Measurements from ENCODE around the gene ALG3.
"Not testable (repeated sequence)": the region's sequence is repeated elsewhere in the genome, so short reads cannot be mapped to it uniquely, and the experiment has no call there.

ALG3 gene

GRCh38 chr3:184248454-184249411 lies at the start of gene ALG3:
TSS of gene ALG3 (minus strand) at chr3:184248962. CDS start at chr3:184248940, 22 bp downstream.
- peak; percentile 59 for DNase-seq (ENCODE audit: low spot score)
- no peak for FAIRE-seq

DNA sequence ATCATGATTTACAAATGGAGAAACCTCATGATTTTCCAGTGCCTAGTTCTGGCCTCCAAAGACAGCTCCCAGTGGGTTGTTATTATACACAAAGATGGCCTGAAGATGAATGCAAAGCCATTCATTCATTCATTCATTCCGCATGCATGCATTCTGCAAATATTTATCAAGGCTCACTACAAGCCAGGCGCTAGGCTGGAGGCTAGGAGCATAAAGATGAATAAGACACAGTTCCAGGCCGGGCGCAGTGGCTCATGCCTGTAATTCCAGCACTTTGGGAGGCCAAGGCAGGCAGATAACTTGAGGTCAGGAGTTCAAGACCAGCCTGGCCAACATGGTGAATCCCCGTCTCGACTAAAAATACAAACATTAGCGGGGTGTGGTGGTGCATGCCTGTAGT lies 47.9 kb upstream of the ALG3 start:
- FAIRE-seq = no peak
- no peak for DNase-seq (ENCODE audit: low spot score)

- no peak for DNase-seq (ENCODE audit: low spot score)
- no peak for FAIRE-seq
Measured at GRCh38 chr3:184295771-184296170, 47.0 kb upstream of the ALG3 start.

- DNase-seq (ENCODE audit: low spot score) = no peak
- FAIRE-seq = no peak
Measured at GRCh38 chr3:184291738-184292445, 43.1 kb upstream of the ALG3 start.

GRCh38 chr3:184291044-184291737 lies 42.4 kb upstream of the ALG3 start:
- no peak for FAIRE-seq
- no peak for DNase-seq (ENCODE audit: low spot score)

DNA sequence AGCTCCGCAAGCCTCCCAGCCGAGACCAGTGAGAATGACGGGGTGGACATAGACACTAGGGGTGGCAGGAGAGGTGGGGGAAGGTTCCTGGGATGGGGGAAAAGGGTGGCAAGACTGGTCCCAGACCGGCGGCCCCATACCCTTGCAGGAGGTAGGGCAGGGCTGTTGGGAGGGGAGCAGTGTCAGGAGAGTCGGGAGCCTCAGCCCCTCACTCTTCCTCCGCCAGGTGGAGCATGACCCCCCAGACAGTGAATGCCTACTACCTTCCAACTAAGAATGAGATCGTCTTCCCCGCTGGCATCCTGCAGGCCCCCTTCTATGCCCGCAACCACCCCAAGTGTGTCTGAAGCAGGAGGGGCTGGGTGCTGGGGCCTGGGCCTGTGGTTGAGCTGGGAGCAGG lies 41.6 kb upstream of the ALG3 start:
- DNase-seq (ENCODE audit: low spot score) (no peak), FAIRE-seq (no peak)

GRCh38 chr3:184289426-184289938 lies 40.7 kb upstream of the ALG3 start:
- DNase-seq (ENCODE audit: low spot score) (peak; percentile 27), FAIRE-seq (no peak)

DNA sequence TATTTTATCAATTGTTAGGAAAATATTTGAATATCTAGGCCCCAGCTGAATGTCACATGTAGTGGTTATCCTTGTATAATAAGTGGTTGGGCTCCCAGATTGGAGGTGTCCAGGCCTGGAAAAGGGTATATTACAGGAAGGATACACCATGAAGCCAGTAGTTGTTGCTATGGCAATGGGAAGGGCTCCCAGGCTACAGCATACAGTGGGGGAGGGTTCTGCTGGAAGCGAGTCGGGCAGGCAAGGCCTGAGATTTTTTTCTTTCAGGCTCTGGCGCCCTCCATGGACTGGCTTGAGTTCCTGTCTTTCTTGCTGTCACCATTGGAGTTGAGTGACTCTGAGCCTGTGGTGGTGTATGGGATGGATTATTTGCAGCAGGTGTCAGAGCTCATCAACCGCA lies 35.9 kb upstream of the ALG3 start:
- DNase-seq (ENCODE audit: low spot score) (peak; percentile 52), FAIRE-seq (no peak)

DNA sequence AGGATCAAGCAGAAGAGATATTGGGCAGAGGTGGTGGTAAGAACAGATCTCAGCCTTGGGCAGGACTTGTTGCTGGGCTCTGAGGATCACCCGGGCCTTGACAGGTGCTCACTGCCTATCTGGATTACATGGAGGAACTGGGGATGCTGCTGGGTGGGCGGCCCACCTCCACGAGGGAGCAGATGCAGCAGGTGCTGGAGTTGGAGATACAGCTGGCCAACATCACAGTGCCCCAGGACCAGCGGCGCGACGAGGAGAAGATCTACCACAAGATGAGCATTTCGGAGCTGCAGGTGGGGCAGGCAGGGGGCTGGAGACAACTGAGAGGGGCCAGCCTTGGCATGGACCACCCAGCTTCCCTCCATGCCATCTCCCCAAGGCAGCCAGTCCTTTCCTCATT lies 34.9 kb upstream of the ALG3 start:
- FAIRE-seq = no peak
- no peak for DNase-seq (ENCODE audit: low spot score)

DNA sequence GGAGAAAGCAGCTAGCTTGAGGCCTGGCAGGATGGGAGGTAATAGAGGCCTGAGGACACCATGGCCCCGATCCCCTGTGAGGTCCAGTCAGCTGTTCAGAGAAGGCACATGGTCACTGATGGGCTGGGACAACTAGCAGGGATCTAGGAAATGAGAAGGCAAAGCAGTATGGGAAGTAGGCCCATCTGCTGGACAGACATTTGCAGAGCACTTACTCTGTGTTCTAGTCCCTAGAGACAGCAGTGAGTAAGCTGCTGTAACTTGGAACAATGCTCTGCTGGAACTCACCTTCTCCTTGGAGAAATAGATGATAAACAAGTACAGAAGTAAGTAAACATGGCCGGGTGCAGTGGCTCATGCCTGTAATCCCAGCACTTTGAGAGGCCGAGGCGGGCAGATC lies 34.2 kb upstream of the ALG3 start:
- no peak for FAIRE-seq
- no peak for DNase-seq (ENCODE audit: low spot score)

DNA sequence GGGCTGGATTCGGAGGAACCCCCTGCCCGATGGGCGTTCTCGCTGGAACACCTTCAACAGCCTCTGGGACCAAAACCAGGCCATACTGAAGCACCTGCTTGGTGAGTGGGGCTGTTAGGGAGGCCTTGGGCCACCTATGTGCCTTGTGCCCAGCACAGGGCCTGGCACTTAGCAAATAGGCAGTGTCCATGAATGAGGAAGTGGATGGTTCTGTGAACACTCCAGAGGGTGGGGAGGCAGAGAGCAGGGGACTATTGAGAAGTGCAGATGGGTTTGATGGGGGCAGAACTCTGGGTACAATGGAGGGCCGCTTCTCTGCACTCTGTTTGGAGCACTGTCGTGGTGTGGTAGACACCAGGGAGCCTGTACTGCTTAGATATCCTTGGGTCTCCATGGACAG lies 28.6 kb upstream of the ALG3 start:
- no peak for DNase-seq (ENCODE audit: low spot score)

GRCh38 chr3:184275961-184276910 lies 27.5 kb upstream of the ALG3 start, which contains the start of gene ECE2:
TSS of gene ECE2 (plus strand) at chr3:184276022. CDS start at chr3:184276154, 132 bp downstream.
- DNase-seq (ENCODE audit: low spot score) (no peak), FAIRE-seq (no peak)

More for the DNA sequence above, 28.6 kb upstream of the ALG3 start:
- FAIRE-seq = no peak

DNA sequence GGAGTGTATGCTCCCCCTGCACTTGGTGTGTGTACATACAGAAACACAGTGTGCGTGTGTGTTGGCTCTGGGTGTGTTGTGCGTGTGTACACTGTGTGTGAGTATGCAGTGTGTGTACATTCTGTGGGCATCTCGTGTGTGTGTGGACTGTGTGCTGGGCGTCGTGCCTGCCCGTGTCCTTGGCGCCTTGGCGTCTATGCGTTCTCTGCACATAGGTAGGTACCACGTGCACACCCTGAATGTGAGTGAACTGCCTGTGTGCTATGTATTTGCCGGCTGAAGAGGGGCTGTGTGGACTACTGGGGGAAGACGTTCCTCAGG lies 26.6 kb upstream of the ALG3 start:
- DNase-seq (ENCODE audit: low spot score) = no peak
- FAIRE-seq = no peak

DNA sequence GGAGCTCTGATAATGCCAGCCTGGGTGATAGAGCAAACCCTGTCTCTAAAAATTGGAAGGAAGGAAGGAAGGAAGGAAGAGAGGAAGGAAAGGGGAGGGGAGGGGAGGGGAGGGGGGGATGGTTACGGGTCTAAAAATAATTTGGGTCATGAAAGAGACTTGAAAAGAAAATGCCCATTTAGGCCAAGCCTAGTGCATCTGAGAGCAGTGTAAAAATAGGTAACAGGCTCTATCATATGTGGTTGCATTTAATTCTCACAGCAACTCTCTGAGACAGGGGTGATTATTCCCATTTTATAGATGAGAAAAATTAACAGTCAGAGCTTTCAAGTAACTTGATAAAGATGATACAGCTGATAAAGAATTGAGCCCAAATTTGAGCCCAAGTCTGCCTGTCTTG lies 23.5 kb upstream of the ALG3 start:
- FAIRE-seq = no peak
- no peak for DNase-seq (ENCODE audit: low spot score)

DNA sequence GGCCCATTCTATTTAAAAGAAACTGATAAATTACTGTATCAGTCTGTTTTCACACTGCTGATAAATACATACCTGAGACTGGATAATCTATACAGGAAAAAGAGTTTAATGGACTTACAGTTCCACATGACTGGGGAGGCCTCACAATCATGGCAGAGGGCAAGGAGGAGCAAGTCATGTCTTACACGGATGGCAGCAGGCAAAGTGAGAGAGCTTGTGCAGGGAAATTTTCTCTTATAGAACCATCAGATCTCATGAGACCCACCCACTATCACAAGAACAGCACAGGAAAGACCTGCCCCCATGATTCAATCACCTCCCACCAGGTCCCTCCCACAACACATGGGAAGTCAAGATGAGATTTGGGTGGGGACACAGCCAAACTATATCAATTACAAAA lies 18.5 kb upstream of the ALG3 start:
- DNase-seq (ENCODE audit: low spot score); FAIRE-seq: not testable (repeated sequence)

- no peak for DNase-seq (ENCODE audit: low spot score)
- no peak for FAIRE-seq
Measured at GRCh38 chr3:184262764-184263179, 14.0 kb upstream of the ALG3 start.

GRCh38 chr3:184261854-184262763 lies 13.3 kb upstream of the ALG3 start:
- no peak for DNase-seq (ENCODE audit: low spot score)
- no peak for FAIRE-seq

GRCh38 chr3:184261270-184261853 lies 12.6 kb upstream of the ALG3 start, which contains the start of gene CAMK2N2:
TSS of gene CAMK2N2 (minus strand) at chr3:184261553. CDS start at chr3:184261285, 268 bp downstream.
- FAIRE-seq (no peak), DNase-seq (ENCODE audit: low spot score) (peak; percentile 53)

DNA sequence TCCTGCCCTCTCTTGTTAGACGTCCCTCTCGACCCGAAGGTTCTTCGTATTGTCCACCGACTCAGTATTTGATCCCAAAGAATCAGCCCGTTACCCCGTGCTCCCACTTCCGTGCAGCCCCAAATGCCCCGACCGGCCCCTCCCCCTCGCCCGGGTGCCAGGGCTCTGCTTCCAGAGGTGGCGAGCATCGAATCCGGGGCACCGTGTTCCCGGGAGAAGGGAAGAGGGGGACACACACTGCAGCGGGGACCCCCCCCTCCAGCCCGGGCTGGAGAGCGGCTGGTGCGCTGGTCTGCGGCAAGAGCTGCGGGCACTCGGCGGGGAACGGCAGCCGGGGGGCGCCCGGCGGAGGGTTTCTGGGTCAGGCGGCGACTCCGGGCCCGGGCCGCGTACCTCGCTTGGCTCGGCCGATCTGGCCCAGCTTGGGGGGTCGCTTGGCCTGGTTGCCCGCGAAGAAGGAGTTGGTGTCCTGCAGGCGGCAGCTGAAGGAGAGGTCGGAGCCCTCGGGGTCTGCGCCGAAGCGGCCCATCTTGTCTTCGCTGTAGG lies 12.0 kb upstream of the ALG3 start:
- no peak for DNase-seq (ENCODE audit: low spot score)
- no peak for FAIRE-seq
